Fibroblast of skin of scalp (primary cell): ENCODE results near the gene KRT23. TPM values are rescaled to one million over a fixed set of nuclear protein-coding genes. Genes with fewer than 3 reads are reported as not detected.

Source experiments
- DNase-seq: peaks from one replicate; pipeline ENCODE4 v3.0.0-alpha.2; 2013
- polyA plus RNA-seq, 2 experiments: library from polyadenylated mRNA; unstranded; fragments of 120-200 nt; gene quantifications; one replicate each; pipeline ENCODE4 v1.2.1, GENCODE V29; 2013; ENCODE audit not compliant: insufficient read length in 2 of 2

Gene KRT23, protein sequence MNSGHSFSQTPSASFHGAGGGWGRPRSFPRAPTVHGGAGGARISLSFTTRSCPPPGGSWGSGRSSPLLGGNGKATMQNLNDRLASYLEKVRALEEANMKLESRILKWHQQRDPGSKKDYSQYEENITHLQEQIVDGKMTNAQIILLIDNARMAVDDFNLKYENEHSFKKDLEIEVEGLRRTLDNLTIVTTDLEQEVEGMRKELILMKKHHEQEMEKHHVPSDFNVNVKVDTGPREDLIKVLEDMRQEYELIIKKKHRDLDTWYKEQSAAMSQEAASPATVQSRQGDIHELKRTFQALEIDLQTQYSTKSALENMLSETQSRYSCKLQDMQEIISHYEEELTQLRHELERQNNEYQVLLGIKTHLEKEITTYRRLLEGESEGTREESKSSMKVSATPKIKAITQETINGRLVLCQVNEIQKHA
- polyA plus RNA-seq (2013, experiment 1 of 2; ENCODE audit: insufficient read length), result not detected
- polyA plus RNA-seq (2013, experiment 2 of 2; ENCODE audit: insufficient read length), result 0.12 TPM

DNA sequence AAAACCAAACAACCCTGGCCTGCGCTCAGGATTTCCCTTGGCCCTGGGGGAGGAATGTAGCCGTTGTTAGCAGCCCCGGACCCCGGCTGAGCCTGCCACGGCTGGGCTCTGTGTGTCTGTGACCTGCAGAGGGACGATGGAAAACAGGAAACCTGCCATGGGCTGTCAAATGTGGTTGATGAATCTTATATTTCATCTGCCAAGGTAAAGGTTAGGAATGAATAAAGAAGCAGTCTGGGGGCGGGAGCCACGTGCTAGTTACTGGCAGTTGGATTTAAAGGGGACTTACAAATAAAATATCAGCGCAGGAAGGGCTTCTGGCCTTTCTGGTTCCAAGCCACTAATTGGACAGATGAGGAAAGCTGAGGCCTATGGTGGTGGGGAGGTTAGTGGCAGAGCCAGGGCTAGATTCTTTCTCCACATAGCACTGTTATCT lies at the start of gene KRT23:
KRT23 (minus strand) TSS at position 263 of the 436 bp plus-strand sequence. CDS start 1,043 bp downstream, outside the sequence.
- no peak for DNase-seq

DNA sequence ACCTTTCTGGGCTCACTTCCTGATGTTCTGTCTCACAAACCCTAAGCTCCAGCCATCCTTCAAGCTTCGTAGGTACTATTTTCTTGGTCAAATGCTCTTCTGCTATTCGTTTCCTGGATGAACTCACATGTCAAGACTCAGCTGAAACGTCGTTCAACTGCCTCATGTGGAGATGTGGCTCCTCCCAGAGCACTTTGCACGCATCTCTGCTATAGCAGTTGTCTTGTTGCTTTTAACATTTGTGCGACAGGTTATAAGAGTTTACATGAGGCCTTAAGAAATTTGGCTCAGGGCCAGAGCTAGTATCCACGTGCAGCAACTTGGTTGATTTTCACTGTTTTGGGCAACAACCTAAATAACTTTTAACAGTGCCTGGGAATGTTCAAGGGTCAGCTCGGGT lies 49.5 kb upstream of the KRT23 start:
- no peak for DNase-seq

DNA sequence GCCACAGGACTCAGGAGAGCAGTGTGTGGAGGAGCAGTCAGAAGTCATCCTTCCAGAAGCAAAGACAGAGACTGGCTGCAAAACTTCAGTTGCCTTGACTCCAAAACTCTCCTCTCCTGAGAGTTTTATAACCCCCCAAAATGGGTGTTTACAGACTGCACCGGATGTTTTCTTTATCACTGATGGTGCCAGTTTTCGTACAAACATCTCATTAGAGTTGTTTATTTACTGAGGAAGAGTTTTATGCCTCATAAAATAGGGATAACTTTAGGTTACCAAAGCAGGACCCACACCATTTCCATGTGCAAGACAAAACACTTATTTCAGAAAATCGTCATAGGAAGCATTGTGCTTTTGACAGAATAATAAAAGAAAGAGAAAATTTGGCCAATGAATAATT lies 46.8 kb upstream of the KRT23 start, which contains the start of gene KRT40:
KRT40 (minus strand) TSS at position 101 of the 400 bp plus-strand sequence; CDS start at position 48, 53 bp downstream.
- DNase-seq, result no peak

DNA sequence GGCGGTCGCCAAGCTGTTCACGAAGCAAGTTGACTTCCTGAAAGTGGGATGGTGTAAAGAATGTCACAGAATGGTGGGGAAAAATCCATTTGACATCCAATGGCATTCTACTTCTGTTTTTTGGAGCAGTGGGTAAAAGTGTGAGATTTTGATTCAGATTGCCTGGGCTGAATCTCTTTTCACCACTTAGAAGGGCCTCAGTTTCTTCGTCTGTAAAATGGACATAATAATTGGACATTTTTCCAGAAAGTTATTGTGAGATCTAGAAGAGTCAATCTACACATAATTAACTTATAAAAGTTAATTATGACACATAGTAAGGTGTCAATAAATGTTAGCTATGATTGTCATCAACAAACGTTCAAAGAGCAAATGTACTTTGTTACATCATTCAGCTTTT lies 43.7 kb upstream of the KRT23 start:
- no peak for DNase-seq

DNA sequence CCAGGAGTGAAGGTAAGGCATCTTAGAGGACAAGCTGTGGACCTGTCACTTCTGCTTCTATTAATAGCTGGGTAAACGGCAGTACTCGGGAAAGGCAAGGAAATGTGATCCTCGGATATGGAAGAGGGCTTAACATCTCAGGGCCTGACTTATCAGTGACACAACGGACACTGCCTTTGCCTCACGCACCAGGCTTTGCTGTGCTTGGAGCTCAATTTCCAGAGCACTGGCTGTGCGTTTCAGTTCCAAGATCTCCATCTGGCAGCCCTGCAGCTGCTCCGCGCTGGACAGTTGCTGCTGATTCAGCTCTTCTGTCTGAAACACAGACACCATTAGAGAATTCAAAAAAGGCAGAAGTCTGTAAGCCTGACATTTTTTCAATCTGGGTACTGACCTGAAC lies 43.1 kb upstream of the KRT23 start:
- peak; percentile 39 for DNase-seq

DNA sequence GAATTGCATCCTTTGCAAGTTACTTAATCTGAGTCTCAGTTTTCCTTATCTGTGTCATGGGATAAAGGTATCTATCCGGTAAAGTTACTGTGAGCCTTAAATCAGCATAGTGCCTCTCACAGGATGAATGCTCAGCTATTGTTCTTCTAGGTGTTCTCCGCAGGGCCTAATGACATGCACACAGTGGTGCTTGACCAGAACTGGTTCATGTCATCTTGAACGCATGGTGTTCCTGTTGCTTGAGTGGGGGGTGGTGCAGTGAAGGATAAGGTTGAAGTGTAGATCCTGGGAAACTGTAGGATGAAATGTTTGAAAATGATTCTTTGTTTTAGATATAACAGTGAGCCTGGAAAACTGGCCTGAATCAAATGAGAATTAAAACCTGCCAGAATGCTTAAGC lies 42.7 kb upstream of the KRT23 start:
- DNase-seq, result no peak

DNA sequence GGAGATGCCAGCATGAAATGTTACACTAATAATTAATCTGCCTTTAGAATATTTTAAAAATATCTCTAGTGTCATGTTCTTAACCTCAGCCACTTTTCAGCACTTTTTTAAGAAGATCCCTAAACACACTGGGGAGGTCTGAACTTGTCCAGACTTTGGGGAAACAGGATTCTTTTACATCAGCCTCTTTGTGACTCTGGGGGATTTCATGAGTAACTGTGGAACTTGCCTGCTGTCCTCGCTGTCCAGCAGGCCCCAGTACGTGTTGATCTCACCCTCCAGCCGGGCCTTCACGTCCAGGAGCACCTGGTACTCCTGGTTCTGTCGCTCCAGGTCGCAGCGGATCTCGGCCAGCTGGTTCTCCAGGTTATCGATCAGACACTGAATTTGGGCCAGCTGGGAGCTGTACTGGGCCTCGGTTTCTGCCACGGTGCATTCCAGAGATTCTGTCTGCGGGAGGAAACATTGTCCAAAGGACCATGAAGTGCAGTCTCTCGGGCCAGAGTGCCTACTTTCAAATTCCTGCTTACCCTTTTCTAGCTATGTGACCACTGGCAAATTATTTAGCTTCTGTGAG lies 41.2 kb upstream of the KRT23 start:
- peak; percentile 34 for DNase-seq

DNA sequence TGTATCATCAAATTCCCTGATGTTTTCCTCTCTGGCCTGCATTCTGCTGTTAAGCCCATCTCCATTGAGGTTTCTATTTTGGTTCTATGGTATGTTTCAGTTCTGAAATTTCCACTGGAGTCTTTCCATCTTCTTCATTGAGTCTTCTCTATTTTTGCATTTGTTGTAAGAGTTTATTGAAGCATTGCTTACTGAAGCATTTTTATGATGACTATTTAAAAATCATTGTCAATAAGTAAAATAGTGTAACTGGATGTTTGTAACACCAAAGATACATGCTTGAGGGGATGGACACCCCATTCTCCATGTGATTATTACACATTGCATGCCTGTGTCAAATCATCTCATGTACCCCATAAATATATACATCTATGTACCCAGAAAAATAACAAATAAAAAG lies 38.1 kb upstream of the KRT23 start:
- no peak for DNase-seq

DNA sequence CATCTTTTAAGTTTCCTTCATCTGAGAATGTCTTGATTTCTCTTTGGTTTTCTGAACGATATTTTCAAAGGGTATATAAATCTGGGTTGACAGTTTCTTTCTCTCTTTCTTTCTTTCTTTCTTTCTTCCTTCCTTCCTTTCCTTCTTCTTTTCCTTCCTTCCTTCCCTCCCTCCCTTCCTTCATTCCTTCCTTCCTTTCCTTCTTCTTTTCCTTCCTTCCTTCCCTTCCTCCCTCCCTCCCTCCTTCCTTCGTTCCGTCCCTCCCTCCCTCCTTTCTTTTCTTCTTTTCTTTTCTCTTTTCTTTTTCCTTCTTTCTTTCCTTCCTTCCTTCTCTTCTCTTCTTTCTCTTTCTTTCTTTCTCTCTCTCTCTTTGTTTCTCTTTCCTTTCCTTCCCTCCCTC lies 36.9 kb upstream of the KRT23 start:
- DNase-seq, result no peak

DNA sequence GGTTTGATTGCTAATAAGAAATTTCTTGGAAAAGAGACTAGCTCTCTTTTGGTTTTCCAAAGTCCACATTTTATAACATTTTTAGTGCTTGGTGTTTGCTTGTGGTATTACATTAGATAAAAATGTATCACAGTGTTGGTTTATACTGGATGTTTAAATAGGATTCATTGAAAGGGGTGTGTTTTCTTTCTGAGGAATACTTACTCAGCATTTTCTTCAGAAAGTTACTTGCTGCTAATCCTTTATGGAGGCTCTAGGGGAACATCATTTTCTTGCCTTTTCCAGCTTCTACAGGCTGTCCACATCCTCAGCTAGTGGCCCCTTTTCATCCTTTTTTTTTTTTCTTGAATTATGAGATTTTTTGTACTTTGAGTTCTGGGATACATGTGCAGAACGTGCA lies 30.1 kb upstream of the KRT23 start:
- no peak for DNase-seq

DNA sequence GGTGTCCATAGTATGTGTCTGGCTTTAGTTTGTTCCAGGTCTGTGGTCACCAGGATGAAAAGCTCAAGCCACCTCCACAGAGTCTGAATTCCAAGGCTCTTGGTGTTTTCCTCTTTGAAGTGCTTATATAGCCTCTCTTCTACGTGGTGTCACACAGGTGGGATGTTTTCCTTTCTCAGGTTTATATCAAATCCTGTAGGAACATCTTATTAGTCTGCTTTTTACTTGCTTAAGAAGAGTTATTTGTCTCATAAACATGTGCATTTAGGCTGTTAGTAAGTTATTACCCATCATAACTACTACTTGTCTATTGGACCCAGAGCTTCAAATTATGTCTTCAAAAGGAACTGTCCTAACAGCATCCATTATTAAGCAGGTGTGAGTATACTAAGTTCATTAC lies 29.4 kb upstream of the KRT23 start, which contains the start of gene KRT39:
KRT39 (minus strand) TSS at position 101 of the 400 bp plus-strand sequence; CDS start at position 9, 92 bp downstream.
- no peak for DNase-seq

DNA sequence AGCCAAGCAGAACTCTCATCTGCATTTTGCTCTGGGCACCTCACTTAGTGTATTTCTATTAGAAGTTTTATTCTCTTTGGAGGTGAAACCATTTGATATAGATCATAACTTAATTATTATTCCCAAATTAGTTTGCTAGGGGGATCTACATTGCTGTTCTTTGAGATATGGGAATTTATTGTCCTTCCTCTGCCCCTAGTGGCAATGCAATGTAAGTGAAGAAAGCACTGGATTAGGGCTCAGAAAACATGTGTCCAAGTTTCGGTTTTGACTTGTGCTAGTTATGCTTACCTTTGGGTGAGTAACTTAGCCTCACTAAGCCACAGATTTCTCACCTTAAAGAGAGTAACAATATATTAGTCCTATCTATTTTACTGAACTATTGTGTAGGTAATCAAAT lies 26.4 kb upstream of the KRT23 start:
- peak; percentile 39 for DNase-seq

DNA sequence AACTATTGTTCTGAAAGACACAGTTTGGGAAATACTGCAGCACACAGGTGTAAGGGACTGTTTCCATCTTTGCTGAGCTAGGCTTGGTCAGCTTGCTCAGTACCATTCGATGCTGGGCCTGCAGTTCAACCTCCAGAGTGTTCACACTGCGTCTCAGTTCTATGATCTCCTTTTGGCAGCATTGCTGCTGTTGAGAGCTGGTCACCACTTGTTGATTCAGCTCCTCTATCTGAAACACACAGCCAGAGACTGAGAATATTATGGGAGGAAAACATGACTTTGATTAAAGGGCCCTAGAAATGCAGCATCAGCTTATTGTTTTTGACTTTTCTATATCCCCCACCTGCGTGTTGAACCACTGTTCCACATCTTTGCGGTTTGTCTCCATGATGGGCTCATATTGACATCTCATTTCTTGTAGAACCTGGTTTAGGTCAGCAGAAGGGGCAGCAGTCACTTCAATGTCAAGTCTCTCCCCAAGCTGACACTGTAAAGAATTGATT lies 24.7 kb upstream of the KRT23 start:
- no peak for DNase-seq

DNA sequence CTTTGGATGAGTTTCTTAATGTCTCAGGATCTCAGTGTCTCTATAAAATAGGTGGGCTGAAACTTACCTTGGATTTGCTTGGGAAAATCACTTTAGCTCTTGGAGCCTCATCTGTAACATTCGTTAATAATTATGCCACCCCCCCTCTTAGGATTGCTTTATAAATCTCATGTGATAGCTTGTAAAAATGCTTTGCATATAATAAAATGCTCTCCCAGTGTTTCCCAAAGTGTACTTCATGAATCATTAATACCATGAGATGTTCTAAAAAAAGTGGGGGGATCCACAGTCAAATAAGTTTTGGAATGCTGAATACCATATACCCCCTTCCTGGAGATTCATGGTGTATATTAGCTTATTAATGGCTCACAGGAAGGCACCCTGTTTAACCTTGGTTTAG lies 24.1 kb upstream of the KRT23 start:
- no peak for DNase-seq

DNA sequence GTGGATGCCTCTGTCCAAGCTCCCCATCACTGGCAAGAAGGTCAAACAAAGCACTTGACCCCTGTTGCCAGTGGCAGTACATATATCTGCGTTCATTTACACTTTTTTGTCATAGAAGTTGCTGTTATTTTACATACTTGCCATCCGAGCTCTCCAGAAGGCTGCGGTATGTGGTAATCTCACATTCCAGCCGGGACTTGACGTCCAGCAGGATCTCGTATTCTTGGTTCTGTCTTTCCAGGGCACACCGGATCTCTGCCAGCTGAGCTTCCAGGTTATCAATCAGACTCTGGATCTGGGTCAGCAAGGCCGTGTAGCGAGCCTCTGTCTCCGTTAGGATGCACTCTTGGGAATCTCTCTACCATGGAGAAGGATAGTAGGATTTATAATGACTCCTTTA lies 22.7 kb upstream of the KRT23 start:
- DNase-seq, result no peak

DNA sequence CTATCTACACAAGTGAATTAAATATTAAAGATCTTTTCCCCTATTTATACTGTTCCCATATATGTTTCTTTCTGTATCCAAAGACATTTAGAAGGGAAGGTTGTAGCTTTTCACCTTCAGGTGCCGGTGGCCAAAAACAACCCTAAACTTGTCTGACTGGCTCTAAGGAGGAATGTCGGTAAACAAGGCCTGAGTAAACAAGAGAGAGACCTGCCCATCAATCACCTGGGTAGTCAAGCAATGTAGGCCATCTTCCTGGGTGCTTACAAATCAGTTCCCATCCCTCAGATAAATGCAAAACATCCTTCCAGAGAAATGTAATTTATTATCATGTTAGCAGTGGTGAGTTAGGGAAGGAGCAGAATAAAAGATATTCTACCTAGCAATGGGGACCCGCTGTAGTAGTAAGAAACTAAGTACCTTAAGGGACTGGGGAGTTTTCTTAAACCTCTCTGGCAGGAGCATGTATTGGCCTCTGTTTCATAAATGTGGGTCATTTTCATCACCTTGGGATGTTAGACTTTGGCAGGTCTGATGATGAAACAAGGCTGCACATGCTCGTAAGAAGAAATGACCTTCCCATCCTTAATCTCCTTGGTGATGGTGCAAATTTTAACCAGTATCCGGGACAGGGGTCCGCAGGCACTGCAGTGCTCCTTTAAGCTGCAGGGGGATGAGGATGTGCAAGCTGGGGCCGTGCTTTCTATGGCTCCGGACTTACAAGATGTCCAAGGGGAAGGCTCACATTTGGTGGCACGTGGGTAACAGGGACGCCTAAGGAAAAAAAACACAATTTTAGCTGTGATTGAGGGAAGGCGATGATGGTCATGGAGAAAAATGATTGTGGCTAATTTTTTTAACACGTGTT lies 20.9 kb upstream of the KRT23 start:
- DNase-seq, result no peak

DNA sequence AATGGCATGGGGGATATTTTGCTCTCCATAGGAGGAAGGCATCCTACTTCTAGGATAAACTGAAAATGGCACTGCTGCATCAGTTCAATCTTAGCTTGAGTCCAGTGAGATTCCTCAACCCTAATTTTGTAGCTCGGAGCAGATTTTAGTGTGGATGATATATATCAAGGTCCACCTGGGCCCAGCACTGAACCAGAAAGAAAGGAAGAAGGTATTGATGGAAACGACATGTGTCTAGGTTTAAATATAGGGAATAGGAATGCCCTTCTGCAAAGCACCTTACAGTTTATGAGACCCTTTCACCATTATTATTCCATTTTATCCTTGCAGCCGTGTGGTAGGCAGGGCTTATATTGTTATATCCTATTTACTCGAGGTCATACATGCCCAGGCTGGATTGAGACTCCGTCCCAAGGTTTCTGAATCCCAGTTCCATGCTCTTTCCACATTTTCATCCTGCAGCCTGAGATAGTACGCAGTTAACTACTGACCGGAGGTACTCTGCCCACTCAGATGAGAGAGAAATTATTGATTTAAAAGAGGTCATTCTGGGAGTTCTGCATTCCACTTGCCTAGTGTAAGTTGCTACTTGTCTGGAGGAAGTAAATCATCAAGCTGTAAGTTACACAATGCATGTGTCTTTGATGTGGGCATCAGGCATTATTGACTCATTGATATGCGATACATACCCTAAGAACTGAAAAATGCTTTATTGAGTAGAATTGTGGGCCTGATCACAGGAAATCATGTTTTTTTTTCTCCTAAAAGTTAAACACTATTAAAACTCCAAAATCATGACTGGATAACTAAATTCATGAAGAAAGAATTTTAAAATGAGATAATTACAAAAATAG lies 19.2 kb upstream of the KRT23 start:
- peak; percentile 90 for DNase-seq

DNA sequence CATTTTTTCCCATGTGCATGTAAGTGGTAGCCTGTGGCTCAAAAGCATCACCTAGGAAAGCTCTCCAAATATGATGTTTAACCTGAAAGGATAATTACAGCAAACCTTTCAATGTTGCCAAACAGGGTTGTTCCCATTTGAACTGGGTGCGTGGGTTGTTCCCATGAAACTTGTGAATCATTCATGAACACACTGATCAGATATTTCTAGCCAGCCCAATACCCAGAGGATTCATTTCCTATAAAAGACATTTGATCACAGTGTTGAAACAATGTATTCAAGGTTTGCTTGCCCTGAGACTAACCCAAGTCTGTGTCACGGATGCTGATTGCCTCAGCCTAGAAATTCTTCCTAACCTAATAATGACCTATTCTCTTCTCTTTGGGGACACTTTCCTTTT lies 16.4 kb upstream of the KRT23 start:
- peak; percentile 65 for DNase-seq

DNA sequence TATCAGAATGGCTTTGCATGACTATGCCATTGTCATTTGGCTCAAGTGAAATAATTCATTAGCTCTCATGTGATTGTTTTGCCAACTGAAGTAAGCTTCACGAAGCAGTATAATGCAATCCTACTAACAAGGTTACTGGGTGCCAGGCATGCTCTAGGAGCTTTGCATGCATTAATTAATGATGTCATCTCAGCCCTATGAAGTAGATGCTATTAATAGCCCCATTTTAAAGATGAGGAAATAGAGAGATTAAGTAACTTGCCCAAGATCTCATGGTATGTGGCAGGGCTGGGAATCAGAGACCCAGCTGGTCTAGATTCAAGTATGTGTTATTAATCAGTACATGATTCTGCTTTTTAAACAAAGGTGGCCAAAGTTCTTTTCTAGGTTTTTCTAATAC lies 15.2 kb upstream of the KRT23 start:
- DNase-seq, result peak; percentile 92

DNA sequence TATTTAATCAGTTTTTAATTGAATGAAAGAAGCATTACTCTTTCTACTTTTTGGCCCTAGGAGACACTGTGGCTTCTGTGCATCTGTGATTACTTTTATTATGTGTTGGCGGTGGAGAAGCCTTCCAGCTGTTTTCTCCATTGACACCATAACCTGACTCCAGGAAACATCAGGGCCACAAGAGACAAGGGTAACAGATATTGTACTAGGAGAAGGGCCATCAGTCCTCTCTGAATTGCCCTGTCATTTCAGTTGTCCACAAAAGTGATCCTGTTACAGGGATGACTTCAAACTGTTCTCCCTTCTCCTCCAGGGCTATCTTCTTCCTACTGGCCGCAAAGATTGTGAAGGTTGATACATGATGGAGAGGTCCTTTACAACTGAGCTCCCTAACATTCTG lies 14.7 kb upstream of the KRT23 start:
- DNase-seq, result no peak

DNA sequence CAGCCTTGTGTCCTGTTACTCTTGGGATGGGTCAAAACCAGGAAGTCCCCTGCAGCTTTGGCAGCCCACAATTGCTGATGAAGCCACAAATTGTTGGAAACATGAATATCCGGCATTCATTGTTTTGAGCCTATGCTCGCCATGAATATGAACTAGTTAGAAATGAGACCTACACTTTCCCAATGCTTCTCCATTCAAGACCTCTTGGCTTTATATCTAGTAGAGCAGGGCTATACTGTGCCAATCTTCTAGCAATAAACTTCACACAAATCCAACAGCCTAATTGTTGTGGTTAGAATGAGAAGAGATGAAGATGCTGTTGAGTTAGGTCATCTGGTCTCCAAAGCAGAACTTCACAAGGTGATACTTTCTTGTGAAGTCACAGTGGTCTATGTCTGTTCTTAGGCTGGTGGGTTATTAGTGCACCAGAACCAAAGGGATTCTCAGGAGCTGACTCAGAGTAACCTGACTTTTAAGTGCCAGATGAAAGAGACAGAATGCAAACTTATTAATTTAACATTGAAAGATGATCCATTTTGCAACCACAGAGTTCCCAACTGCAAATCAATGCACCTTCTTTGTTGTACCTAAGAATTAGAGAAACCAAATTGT lies 13.7 kb upstream of the KRT23 start:
- DNase-seq, result no peak
